PFSK-1 (cell line): ENCODE results near the gene ARNT2.

ENCODE experiments used
- FOXP2 ChIP-seq: optimal IDR thresholded peaks from 2 replicates; pipeline ENCODE3; 2011; ENCODE audit warnings: borderline replicate concordance, control low read depth, inconsistent platforms; ENCODE audit not compliant: insufficient read depth; ENCODE audit errors: extremely low read length, extremely low read depth
- POLR2AphosphoS5 ChIP-seq: IDR thresholded peaks from 2 replicates; pipeline ENCODE4 v1.6.1; 2012; ENCODE audit warnings: low read depth, mild to moderate bottlenecking, control low read depth, low read length, moderate library complexity
- REST ChIP-seq, 2 experiments: IDR thresholded peaks; 2 replicates each; pipeline versions ENCODE4 v1.6.1 to v1.8.0; 2011 to 2012; ENCODE audit warnings: low read depth in 2 of 2, low read length in 2 of 2, control low read depth in 1 of 2, inconsistent platforms in 1 of 2, mild to moderate bottlenecking in 1 of 2, moderate library complexity in 1 of 2; ENCODE audit not compliant: insufficient read depth in 1 of 2
- SIN3A ChIP-seq: IDR thresholded peaks from 2 replicates; pipeline ENCODE4 v1.6.1; 2012; ENCODE audit warnings: mild to moderate bottlenecking, low read length, moderate library complexity, borderline replicate concordance; ENCODE audit not compliant: insufficient read depth
- TAF1 ChIP-seq: IDR thresholded peaks from 2 replicates; pipeline ENCODE4 v1.6.1; 2012; ENCODE audit warnings: low read length, control low read depth, borderline replicate concordance; ENCODE audit not compliant: insufficient read depth

- TF ChIP-seq REST (IDR thresholded peaks at IDR 0.05; ENCODE audit: insufficient read depth in 1 of 2, low read depth in 2 of 2, low read length in 2 of 2) (no peak), POLR2AphosphoS5 (no peak), TAF1 (no peak), SIN3A (no peak), FOXP2 (no peak)
Measured at GRCh38 chr15:80476036-80476435, 71.9 kb downstream of the ARNT2 start.
